Inflammatory macrophage (primary cell): ENCODE measurements around the gene PDYN.

Experiments
- DNase-seq, 2 donors: peaks; one replicate each; pipeline ENCODE4 v3.0.0-alpha.2; 2020 to 2022

PDYN gene

DNA sequence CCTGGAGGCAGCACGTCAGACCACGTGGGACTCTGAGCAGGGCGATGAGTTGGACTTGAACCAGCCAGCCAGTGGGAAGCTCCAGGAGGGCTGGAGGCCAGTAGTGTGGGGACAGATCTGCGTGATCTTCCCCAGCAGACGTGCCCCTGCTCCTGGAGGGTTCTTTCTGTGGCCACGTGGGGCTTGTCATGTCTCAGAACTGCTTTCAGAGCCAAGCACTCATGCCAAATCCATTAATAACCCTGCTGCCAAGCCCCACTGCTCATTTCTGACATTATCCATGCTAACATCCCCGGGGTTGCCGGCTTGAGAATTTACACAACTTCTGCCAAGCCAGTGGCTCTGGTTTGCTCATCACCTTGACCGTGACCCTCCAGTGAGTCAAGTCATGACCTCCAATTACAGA is 60.4 kb downstream of the PDYN start:
- peak in 1 of 2 donors; percentile 36 for DNase-seq

DNA sequence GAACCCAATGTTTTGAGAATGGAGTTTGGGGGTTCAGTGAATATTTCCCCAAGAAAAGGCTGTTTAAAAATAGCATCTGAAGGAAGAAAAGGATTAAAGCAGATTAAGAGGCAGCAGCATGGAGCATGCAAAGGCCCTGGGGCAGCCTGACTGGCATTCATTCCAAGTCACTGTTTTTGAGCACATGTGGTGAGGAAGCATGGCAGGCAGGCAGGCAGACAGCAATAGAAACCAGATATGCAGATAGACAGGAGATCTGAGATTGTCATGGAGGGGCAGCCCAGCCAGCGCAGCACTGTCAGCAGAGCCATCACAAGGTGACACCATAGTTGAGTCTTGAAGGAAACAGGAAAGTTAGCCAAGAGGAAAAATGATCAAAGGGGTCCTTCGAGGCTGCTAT is 60.9 kb downstream of the PDYN start:
- DNase-seq: no peak

- DNase-seq: no peak
These were observed 62.0 kb downstream of the PDYN start for GRCh38 chr20:1931830-1932229.

DNA sequence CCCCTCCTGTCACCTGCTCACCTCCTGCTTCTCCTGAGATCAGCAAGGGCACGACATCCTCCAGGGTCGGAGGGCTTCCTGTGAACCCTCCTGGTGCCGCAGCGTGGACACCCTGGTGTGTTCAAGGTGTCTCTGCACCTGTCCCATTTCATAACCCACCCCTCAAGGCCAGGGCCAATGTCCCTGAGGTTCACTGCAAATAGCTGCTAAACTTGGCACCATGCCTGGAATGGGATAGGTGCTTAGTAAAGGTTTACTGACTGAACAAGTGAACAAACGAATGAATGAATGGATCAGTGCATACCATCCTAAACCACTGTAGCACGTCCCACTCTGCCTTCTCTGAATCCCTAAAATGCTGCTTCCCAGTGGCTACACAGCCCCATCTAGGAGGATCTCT is 63.7 kb downstream of the PDYN start:
- no peak for DNase-seq

DNA sequence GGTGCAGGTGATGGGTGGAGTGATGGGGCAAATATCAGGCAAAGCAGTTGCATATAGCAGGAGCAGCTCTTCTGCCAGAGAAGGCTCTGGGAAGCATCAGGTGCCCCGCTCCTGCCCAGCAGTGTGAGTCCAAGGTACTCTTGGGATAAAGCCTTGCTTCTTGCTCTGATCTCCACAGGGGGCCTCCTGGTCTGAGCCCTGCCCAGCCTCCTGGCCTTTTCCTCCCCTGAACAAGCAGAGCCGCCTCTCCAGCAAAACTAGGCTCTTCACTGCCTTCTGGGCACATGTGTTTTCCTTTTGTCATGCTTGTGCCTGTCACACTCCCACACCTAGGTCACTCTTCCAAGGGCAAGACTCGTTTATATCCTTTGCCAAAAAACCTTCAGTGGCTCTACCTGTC is 64.4 kb downstream of the PDYN start:
- no peak for DNase-seq

DNA sequence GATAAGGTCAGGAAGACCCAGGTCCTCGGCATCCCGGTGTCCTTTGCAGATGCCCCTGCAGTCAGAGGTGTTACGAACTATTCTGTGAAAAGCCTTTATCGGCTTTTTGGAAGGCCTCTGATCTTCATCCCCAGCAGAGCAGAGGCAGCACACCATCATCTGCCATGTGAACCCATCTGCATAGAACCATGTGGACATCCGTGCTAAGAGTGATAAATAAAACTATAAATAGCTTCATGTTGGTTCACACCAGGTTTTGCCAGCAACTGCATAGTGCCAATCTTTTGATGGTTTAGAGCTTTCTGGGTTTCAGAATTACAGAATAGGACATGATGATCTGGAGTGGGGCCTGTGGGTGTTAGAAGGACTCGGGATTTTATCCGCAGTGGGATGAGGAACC is 65.1 kb downstream of the PDYN start:
- DNase-seq: no peak
